ENCODE measurements around the gene ZBTB20. TPM values are rescaled to one million over a fixed set of nuclear protein-coding genes. Genes with fewer than 3 reads are reported as not detected.

Gene ZBTB20
- total and polyA plus RNA-seq, 2 donors from 2014 or later: 0.99 to 142 TPM

DNA sequence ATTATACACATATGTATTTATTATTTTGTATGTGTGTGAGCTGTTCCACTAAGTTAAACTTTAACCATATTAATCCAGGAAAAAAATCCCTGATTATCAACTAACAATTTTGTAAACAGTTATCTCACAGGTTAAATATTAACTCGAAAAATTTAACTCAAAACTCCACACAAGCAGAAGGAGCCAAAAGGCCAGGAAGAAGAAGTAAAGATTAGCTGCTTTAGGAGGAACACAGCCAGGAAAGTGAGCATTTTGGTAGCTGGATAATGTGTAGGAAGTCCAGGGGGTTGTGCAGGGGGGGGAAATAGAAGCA is 428.2 kb downstream of the ZBTB20 start:
- TF ChIP-seq, protein P1, sequence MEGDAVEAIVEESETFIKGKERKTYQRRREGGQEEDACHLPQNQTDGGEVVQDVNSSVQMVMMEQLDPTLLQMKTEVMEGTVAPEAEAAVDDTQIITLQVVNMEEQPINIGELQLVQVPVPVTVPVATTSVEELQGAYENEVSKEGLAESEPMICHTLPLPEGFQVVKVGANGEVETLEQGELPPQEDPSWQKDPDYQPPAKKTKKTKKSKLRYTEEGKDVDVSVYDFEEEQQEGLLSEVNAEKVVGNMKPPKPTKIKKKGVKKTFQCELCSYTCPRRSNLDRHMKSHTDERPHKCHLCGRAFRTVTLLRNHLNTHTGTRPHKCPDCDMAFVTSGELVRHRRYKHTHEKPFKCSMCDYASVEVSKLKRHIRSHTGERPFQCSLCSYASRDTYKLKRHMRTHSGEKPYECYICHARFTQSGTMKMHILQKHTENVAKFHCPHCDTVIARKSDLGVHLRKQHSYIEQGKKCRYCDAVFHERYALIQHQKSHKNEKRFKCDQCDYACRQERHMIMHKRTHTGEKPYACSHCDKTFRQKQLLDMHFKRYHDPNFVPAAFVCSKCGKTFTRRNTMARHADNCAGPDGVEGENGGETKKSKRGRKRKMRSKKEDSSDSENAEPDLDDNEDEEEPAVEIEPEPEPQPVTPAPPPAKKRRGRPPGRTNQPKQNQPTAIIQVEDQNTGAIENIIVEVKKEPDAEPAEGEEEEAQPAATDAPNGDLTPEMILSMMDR (IDR thresholded peaks at IDR 0.05; ENCODE audit: borderline replicate concordance, extremely low read depth, insufficient read depth): no peak
- H3K27me3 ChIP-seq (ENCODE audit: control insufficient read depth, insufficient read depth, low read length): no peaks in the 10 kb centered on the region
- peak in 2 of 5 donors; percentile 38 to 51 for DNase-seq
- H3K9me3 ChIP-seq (ENCODE audit: control insufficient read depth in 2 of 3, insufficient read depth in 1 of 3, low read length in 3 of 3): no peaks in the 10 kb centered on the region
- peak overlapping the region in 2 of 3 donors; percentile 25 to 56 for H3K4me3 ChIP-seq (ENCODE audit: low read length in 3 of 3)
- peaks cover 2 to 54% (median 14%) of the 10 kb centered on the region in 3 donors for H3K4me1 ChIP-seq (ENCODE audit: control insufficient read depth in 2 of 3, insufficient read depth in 2 of 3, low read depth in 1 of 3, low read length in 3 of 3)
- intact Hi-C loops (cut with DNase I): no loop called here
- FAIRE-seq: peak; percentile 96
- peak overlapping the region in 1 of 3 donors; percentile 20 for H3K9ac ChIP-seq (ENCODE audit: low read length in 3 of 3)
- H3K36me3 ChIP-seq (ENCODE audit: control insufficient read depth in 2 of 3, insufficient read depth in 3 of 3, low read length in 3 of 3): no peaks in the 10 kb centered on the region
- H3K27ac ChIP-seq (ENCODE audit: low read depth in 2 of 2, low read length in 2 of 2): peak overlapping the region; percentile 75 to 84

DNA sequence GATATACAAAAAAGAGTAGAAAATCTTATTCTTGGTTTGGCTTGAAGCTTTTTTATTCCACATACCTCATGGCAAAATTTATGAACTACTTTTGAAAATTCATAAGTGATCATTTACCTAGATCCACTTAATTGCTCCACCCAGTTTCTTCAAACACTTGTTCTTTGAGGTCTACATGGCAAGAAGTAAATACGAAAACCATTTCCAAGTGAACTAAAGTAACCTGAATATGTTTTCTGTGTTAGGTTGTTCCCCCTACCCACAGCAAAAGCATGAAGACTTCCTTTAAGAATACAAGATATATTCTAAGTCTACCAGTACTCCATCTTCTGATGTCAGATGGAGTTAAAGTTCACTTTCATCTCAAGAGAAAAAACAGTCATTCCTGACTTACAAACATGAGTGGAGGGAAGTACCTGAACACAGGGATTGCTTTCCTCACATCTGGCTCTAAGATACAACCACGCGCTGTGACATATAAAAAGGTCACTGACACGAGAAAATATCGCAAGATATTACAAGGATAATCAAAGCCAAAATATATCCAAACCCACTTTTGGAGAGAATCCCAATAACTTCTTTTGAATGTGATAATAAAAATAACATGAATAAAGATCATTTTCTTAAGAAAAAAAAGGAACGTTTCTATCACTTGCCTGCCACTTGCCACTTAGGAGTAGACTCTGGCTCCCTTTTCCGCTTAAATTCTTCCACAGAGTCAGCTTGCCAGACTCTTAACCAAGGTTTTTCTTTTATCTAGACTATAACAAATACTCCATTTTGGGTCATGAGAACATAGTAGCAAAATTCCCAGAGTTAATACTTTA is 428.8 kb downstream of the ZBTB20 start:
- H3K4me1 ChIP-seq (ENCODE audit: control insufficient read depth in 2 of 3, insufficient read depth in 2 of 3, low read depth in 1 of 3, low read length in 3 of 3): peaks cover 2 to 54% (median 14%) of the 10 kb centered on the region in 3 donors
- no peaks in the 10 kb centered on the region for H3K27me3 ChIP-seq (ENCODE audit: control insufficient read depth, insufficient read depth, low read length)
- TF ChIP-seq, protein P1 (IDR thresholded peaks at IDR 0.05; ENCODE audit: borderline replicate concordance, extremely low read depth, insufficient read depth): no peak
- DNase-seq (no peak), FAIRE-seq (no peak)
- H3K9ac ChIP-seq (ENCODE audit: low read length in 3 of 3): peak overlapping the region in 1 of 3 donors; percentile 2
- H3K4me3 ChIP-seq (ENCODE audit: low read length in 3 of 3): peak overlapping the region in 2 of 3 donors; percentile 47 to 56
- H3K27ac ChIP-seq (ENCODE audit: low read depth in 2 of 2, low read length in 2 of 2): peak overlapping the region; percentile 75 to 88
- H3K9me3 ChIP-seq (ENCODE audit: control insufficient read depth in 2 of 3, insufficient read depth in 1 of 3, low read length in 3 of 3): no peaks in the 10 kb centered on the region
- intact Hi-C loops (cut with DNase I): no loop called here
- no peaks in the 10 kb centered on the region for H3K36me3 ChIP-seq (ENCODE audit: control insufficient read depth in 2 of 3, insufficient read depth in 3 of 3, low read length in 3 of 3)

DNA sequence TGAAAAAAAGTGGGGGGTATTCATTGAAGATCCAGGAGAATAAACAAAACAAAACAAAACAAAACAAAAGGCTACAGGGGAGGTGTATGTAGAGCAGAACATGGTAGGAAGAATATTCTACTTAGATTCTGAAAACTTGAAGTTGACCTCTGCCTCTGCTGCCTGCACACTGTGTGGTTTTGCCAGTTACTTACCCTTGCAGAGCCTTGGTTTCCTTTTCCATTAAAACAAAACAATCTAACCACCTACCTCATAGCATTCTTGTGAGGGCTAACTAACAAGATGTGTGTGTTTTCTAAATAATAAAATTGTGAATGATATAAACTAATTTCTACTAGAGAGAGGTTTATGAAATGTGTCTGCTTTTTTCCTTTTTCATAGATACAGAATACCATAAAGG is 430.2 kb downstream of the ZBTB20 start:
- Histone ChIP-seq H3K27me3 (ENCODE audit: control insufficient read depth, insufficient read depth, low read length) (no peaks in the 10 kb centered on the region), H3K27ac (ENCODE audit: low read depth in 2 of 2, low read length in 2 of 2) (peak overlapping the region in 1 of 2 donors; percentile 88), H3K36me3 (ENCODE audit: control insufficient read depth in 2 of 3, insufficient read depth in 3 of 3, low read length in 3 of 3) (no peaks in the 10 kb centered on the region), H3K9ac (ENCODE audit: low read length in 3 of 3) (no peak overlapping the region), H3K4me1 (ENCODE audit: control insufficient read depth in 2 of 3, insufficient read depth in 2 of 3, low read depth in 1 of 3, low read length in 3 of 3) (peaks cover 2 to 53% (median 14%) of the 10 kb centered on the region in 3 donors), H3K4me3 (ENCODE audit: low read length in 3 of 3) (no peak overlapping the region), H3K9me3 (ENCODE audit: control insufficient read depth in 2 of 3, insufficient read depth in 1 of 3, low read length in 3 of 3) (no peaks in the 10 kb centered on the region)
- intact Hi-C loops (cut with DNase I): no loop called here
- FAIRE-seq (no peak), DNase-seq (no peak)
- TF ChIP-seq, protein P1 (IDR thresholded peaks at IDR 0.05; ENCODE audit: borderline replicate concordance, extremely low read depth, insufficient read depth): no peak

Data from kidney (tissue), 14 donors.